NCI-H82 treated with DMSO at 0.1 percent for 48 hours (cell line): ENCODE measurements around the gene GUCD1.

Experiments used
- DNase-seq: peaks from one replicate; lab custom pipeline; 2025; ENCODE audit not compliant: unreplicated experiment; lab: John Stamatoyannopoulos, UW

Gene GUCD1

GRCh38 chr22:24504540-24504939 lies 50.4 kb downstream of the GUCD1 start:
- no peak for DNase-seq

GRCh38 chr22:24503843-24504338 lies 51.0 kb downstream of the GUCD1 start:
- DNase-seq, result no peak

GRCh38 chr22:24503137-24503842 lies 51.6 kb downstream of the GUCD1 start:
- no peak for DNase-seq

GRCh38 chr22:24502541-24502940 lies 52.4 kb downstream of the GUCD1 start:
- DNase-seq, result no peak

GRCh38 chr22:24502034-24502433 lies 52.9 kb downstream of the GUCD1 start:
- no peak for DNase-seq

GRCh38 chr22:24501301-24502005 lies 53.5 kb downstream of the GUCD1 start:
- DNase-seq, result no peak

- peak; percentile 64 for DNase-seq
Measured at GRCh38 chr22:24500277-24500820, 54.6 kb downstream of the GUCD1 start.

- DNase-seq, result no peak
Measured at GRCh38 chr22:24499706-24500276, 55.1 kb downstream of the GUCD1 start.

- no peak for DNase-seq
Measured at GRCh38 chr22:24498824-24499223, 56.1 kb downstream of the GUCD1 start.

GRCh38 chr22:24497841-24498258 lies 57.1 kb downstream of the GUCD1 start:
- no peak for DNase-seq

- DNase-seq, result peak; percentile 13
Measured at GRCh38 chr22:24496661-24497060, 58.3 kb downstream of the GUCD1 start.

- DNase-seq, result peak; percentile 61
Measured at GRCh38 chr22:24496234-24496633, 58.7 kb downstream of the GUCD1 start.

GRCh38 chr22:24495365-24495675 lies 59.6 kb downstream of the GUCD1 start:
- DNase-seq, result no peak

GRCh38 chr22:24494528-24495364 lies 60.2 kb downstream of the GUCD1 start, which contains the start of gene UPB1:
Gene UPB1 (plus strand): TSS chr22:24495332. CDS start chr22:24495404, 72 bp downstream.
- no peak for DNase-seq

GRCh38 chr22:24494167-24494527 lies 60.8 kb downstream of the GUCD1 start:
- no peak for DNase-seq

- DNase-seq, result no peak
Measured at GRCh38 chr22:24492391-24492790, 62.5 kb downstream of the GUCD1 start.
